ENCODE results near the gene PHC2.

- TF ChIP-seq CTCF (IDR thresholded peaks at IDR 0.05): no peak
- TF ChIP-seq POLR2AphosphoS5 (IDR thresholded peaks at IDR 0.05): no peak
- no peak for TF ChIP-seq POLR2A (IDR thresholded peaks at IDR 0.05)
Measured at GRCh38 chr1:33460144-33460543, 29.2 kb upstream of the PHC2 start.
